ENCODE results near the gene GALNT12.

GALNT12 gene

DNA sequence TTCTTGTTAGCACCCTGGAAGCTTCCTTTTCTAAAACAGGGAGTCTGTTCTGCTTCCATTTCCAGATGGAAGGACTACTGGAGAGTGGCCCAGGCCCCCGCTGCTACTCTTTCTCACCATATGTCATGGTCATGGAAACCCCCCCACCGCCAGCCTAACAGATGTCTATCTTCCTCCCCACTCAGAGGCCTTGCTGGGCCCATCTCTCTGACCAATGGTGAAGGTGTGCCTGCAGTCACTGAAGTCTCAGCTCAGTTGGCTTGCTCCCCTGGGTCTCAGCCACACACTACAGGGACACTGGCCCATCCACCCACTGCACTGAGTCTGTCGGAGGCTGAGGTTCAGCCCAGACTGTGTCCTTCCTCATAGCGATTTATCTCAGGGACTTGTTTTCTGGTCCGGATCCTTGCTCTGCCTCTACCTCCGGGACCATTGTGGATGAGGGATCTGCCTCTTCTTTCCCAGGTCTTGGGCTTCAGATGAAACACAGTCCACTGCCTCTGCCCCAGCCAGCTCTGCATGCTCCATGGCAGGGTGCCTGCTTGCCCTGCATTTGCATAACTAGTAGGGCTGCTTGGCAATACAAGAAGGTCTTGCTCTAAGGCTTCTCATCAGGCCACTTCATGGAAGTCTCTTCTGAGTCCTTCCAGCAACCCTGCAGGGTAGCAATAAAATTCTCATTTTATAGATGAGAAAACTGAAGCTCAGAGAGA lies 30.8 kb downstream of the GALNT12 start:
- ChIA-PET POLR2A (interaction anchor here (0.7 kb wide), 1 partner anchor 9 kb away, joined by 4 read pairs; no protein-coding TSS in a partner anchor), CTCF (interaction anchor here (0.9 to 1.6 kb wide), 2 partner anchors 9 to 153 kb away, joined by 3 to 11 read pairs; no protein-coding TSS in a partner anchor)
- Histone ChIP-seq H3K4me1 (ENCODE audit: control insufficient read depth, insufficient read depth, low read length) (no peaks in the 10 kb centered on the region), H3K9me3 (ENCODE audit: control insufficient read depth, insufficient read depth, low read depth, low read length) (no peaks in the 10 kb centered on the region), H3K4me3 (ENCODE audit: low read depth, low read length) (no peak overlapping the region), H3K36me3 (ENCODE audit: control insufficient read depth in 2 of 2, insufficient read depth in 1 of 2, low read length in 2 of 2) (peaks cover 0 to 3% of the 10 kb centered on the region in 2 experiments; a peak in 1 of 3 replicates), H3K27ac (ENCODE audit: extremely low read depth, low read depth, low read length) (no peak overlapping the region)
- TF ChIP-seq ZBTB17 (tag by site-specific recombination; IDR thresholded peaks at IDR 0.05) (no peak), ZNF157 (tag by site-specific recombination; IDR thresholded peaks at IDR 0.05) (no peak), PRDM6 (tag by site-specific recombination; IDR thresholded peaks at IDR 0.05) (no peak), ZFP69B (tag by site-specific recombination; IDR thresholded peaks at IDR 0.05) (no peak), SP2 (tag by site-specific recombination; IDR thresholded peaks at IDR 0.05) (no peak), ZNF792 (tag by site-specific recombination; IDR thresholded peaks at IDR 0.05) (no peak), ZIC2 (tag by site-specific recombination; IDR thresholded peaks at IDR 0.05) (peak; percentile 69), GLI4 (tag by site-specific recombination; IDR thresholded peaks at IDR 0.05) (no peak), ZNF169 (tag by site-specific recombination; IDR thresholded peaks at IDR 0.05) (no peak)

DNA sequence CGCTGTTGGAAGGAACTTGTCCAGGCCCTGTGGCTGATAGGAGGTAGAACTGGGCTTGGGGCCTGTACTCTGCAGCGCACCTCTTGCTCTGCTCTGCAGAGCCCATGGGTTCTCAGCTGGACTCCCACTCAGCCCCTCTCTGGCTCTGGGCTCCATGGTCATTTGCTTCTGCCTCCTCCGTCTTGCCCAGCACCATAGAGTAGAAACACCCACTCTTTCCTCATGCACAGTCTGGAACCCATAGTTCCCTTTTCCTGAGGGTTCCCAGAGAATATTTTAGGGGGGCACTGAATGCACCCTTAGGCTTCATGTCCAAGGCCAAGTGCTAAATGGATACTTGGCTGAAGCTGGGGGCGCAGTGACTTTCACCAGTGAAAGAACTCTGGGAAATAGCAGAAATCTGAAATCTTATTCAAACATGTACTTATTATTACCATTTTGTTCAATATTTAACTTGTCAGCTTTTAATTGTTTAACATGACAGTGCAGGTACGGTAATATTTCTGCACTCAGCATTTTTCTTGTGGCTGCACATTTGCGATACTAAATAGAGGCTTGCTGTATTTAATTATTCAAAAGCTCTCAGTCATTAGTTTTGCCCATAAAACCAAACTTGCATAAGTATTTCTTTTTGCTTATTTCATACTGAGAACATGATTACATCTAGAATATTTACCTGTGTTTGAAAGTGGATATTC lies 31.5 kb downstream of the GALNT12 start:
- ChIA-PET CTCF (interaction anchor here (0.9 to 1.6 kb wide), 4 partner anchors 9 to 152 kb away, joined by 3 to 11 read pairs (median 3); no protein-coding TSS in a partner anchor), POLR2A (interaction anchor here (0.7 kb wide), 1 partner anchor 8 kb away, joined by 4 read pairs; no protein-coding TSS in a partner anchor)
- Histone ChIP-seq H3K27ac (ENCODE audit: extremely low read depth, low read depth, low read length) (no peak overlapping the region), H3K9me3 (ENCODE audit: control insufficient read depth, insufficient read depth, low read depth, low read length) (no peaks in the 10 kb centered on the region), H3K4me3 (ENCODE audit: low read depth, low read length) (no peak overlapping the region), H3K4me1 (ENCODE audit: control insufficient read depth, insufficient read depth, low read length) (no peaks in the 10 kb centered on the region), H3K36me3 (ENCODE audit: control insufficient read depth in 2 of 2, insufficient read depth in 1 of 2, low read length in 2 of 2) (peaks cover 0 to 3% of the 10 kb centered on the region in 2 experiments; a peak in 1 of 3 replicates)
- TF ChIP-seq ZBTB6 (tag by site-specific recombination; IDR thresholded peaks at IDR 0.05) (no peak), ZNF24 (tag by site-specific recombination; IDR thresholded peaks at IDR 0.05) (no peak), ZNF132 (tag by site-specific recombination; IDR thresholded peaks at IDR 0.05; ENCODE audit: borderline replicate concordance) (no peak), INSM2 (tag by site-specific recombination; IDR thresholded peaks at IDR 0.05) (no peak), MYNN (tag by site-specific recombination; IDR thresholded peaks at IDR 0.05; ENCODE audit: borderline replicate concordance) (no peak), ZXDB (tag by site-specific recombination; IDR thresholded peaks at IDR 0.05) (no peak), ZFHX2 (tag by site-specific recombination; conservative IDR thresholded peaks at IDR 0.05) (no peak), ZSCAN16 (tag by site-specific recombination; IDR thresholded peaks at IDR 0.05) (no peak), ZNF585B (tag by site-specific recombination; IDR thresholded peaks at IDR 0.05) (no peak)
- TF ChIP-seq, protein P1, sequence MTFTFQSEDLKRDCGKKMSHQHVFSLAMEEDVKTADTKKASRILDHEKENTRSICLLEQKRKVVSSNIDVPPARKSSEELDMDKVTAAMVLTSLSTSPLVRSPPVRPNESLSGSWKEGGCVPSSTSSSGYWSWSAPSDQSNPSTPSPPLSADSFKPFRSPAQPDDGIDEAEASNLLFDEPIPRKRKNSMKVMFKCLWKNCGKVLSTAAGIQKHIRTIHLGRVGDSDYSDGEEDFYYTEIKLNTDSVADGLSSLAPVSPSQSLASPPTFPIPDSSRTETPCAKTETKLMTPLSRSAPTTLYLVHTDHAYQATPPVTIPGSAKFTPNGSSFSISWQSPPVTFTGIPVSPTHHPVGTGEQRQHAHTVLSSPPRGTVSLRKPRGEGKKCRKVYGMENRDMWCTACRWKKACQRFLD (tag by site-specific recombination; IDR thresholded peaks at IDR 0.05): no peak

Data from HEK293 (cell line).